Lower leg skin (tissue), 3 donors: ENCODE measurements around the gene SHPK.

Experiments used
- CTCF ChIP-seq, 3 donors: fragments of 450-650 bp; IDR thresholded peaks; one replicate each; pipeline ENCODE4 v1.5.1; 2016; ENCODE audit warnings: antibody characterized with exemption in 3 of 3, mild to moderate bottlenecking in 3 of 3, moderate library complexity in 2 of 3
- POLR2A ChIP-seq, 2 donors: fragments of 450-650 bp; IDR thresholded peaks; one replicate each; pipeline ENCODE4 v1.6.1; 2016 to 2017; ENCODE audit warnings: antibody characterized with exemption in 2 of 2, mild to moderate bottlenecking in 1 of 2, moderate library complexity in 1 of 2

DNA sequence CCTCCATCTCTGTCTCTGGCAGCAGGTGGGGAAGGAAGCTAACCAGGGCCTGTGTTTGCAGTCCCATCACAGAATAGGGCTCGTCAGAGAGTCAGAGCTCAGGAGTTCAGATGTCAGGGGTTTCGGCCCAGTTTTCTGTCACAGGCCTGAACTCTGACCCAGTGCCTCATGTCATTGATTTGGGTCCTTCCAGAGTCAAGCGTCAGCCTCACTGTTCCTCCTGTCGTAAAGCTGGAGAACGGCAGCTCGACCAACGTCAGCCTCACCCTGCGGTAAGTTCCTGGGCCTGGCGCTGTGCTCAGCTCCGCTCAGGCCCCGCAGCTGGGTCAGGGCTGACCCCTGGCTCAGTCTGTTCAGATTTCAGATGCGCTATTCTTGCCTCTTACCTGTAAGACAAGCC, 11.2 kb upstream of the SHPK start:
- TF ChIP-seq CTCF (IDR thresholded peaks at IDR 0.05): no peak
- TF ChIP-seq POLR2A (IDR thresholded peaks at IDR 0.05): no peak
